ENCODE measurements around the gene ATP5MC3. TPM values are rescaled to one million over a fixed set of nuclear protein-coding genes. Genes with fewer than 3 reads are reported as not detected.

ATP5MC3 gene
- total RNA-seq, 1 experiment from 2014 or later, result 287 TPM

DNA sequence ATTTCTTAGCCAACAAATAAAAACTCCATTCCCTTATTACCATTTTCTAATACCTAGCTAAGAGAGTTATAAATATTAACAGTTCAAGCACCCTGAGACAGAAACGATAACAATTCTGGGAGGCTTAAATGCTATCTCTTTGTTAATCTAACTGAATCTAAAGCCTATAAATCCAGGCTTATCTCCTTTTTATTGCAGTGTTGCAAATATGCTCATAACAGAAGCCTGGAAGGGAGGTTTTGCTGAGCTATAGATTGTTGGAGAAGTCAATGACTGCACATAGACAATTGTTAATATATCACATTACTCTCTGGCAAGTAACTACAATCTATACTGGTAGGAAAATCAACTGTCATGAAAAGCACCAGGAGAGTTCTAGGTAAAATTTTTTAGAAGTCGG, 43.7 kb downstream of the ATP5MC3 start:
- ATAC-seq, result no peak
- Histone ChIP-seq H3K27ac (ENCODE audit: low read length) (no peak overlapping the region), H3K4me3 (ENCODE audit: low read depth in 2 of 2, low read length in 2 of 2) (no peak overlapping the region), H3K9me3 (ENCODE audit: control insufficient read depth, insufficient read depth, low read depth, low read length) (no peaks in the 10 kb centered on the region), H3K4me1 (ENCODE audit: control insufficient read depth, insufficient read depth, low read length) (peaks cover 4% of the 10 kb centered on the region; the same call in 1 of the 2 replicates), H3K36me3 (ENCODE audit: control insufficient read depth, insufficient read depth, low read length) (peaks cover 17% of the 10 kb centered on the region), H3K27me3 (ENCODE audit: control insufficient read depth, insufficient read depth, low read length) (no peaks in the 10 kb centered on the region)
- ChIA-PET POLR2A (interaction anchor here (0.6 kb wide), 1 partner anchor 723 kb away, joined by 3 read pairs; no protein-coding TSS in a partner anchor), CTCF (no interaction called here)
- intact Hi-C loops (cut with micrococcal nuclease; ENCODE audit: unreplicated experiment) (no loop called here), in situ Hi-C loops (cut with HindIII; ENCODE audit: low pct_unique_long_range_greater_than_20kb, low sequenced_read_pairs) (no loop called here)
- TF ChIP-seq, protein P1, sequence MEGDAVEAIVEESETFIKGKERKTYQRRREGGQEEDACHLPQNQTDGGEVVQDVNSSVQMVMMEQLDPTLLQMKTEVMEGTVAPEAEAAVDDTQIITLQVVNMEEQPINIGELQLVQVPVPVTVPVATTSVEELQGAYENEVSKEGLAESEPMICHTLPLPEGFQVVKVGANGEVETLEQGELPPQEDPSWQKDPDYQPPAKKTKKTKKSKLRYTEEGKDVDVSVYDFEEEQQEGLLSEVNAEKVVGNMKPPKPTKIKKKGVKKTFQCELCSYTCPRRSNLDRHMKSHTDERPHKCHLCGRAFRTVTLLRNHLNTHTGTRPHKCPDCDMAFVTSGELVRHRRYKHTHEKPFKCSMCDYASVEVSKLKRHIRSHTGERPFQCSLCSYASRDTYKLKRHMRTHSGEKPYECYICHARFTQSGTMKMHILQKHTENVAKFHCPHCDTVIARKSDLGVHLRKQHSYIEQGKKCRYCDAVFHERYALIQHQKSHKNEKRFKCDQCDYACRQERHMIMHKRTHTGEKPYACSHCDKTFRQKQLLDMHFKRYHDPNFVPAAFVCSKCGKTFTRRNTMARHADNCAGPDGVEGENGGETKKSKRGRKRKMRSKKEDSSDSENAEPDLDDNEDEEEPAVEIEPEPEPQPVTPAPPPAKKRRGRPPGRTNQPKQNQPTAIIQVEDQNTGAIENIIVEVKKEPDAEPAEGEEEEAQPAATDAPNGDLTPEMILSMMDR (IDR thresholded peaks at IDR 0.05), result no peak
- BruUV-seq (replicated peaks), result no TSS peak
- no peak for DNase-seq (ENCODE audit: low read depth, low spot score)

DNA sequence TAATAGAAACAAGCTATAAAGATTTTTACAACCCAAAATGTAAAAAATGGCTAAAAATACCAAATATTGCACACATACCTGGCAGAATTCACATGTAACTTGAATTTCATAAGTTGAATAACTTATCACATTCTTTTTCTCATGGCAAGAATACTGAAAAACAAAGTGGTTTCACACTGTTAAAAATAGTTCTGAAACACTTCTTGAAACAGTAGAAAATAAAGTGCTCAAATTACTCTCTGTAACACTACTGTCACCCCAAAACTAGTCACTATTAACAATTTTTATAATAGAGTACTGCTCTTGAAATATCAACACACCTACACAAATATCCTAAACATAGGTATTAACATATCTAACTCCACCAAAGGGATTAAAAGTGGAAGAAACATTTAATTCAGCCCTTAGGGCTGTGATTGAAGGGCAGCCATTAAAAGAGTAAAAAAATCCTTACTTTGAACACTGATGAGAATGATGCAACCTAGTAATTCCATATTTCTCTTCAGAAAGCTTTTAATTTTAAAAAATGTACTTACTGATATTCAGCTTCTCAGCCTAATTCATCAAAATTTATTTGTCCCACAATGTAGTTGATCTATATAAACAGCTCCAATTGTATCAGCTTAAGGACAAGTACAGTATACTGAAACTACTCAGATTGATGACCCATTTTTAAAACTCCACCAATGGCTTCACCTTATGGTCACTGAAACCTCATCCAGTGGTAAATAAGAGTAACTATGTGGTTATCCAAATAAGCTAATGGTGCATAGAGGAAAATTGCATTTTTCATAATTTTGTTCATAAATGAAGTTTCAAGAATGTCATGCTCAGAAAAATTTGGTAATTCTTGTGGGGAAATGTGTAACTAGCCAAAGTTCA, 44.9 kb downstream of the ATP5MC3 start:
- H3K36me3 ChIP-seq (ENCODE audit: control insufficient read depth, insufficient read depth, low read length), result peaks cover 17% of the 10 kb centered on the region
- intact Hi-C loops (cut with micrococcal nuclease; ENCODE audit: unreplicated experiment), result no loop called here
- H3K4me1 ChIP-seq (ENCODE audit: control insufficient read depth, insufficient read depth, low read length), result peaks cover 4% of the 10 kb centered on the region; the same call in 1 of the 2 replicates
- no TSS peak for BruUV-seq (replicated peaks)
- H3K27ac ChIP-seq (ENCODE audit: low read length), result no peak overlapping the region
- no peak overlapping the region for H3K4me3 ChIP-seq (ENCODE audit: low read depth in 2 of 2, low read length in 2 of 2)
- no peak for ATAC-seq
- POLR2A ChIA-PET, result no interaction called here
- in situ Hi-C loops (cut with HindIII; ENCODE audit: low pct_unique_long_range_greater_than_20kb, low sequenced_read_pairs), result no loop called here
- no peaks in the 10 kb centered on the region for H3K27me3 ChIP-seq (ENCODE audit: control insufficient read depth, insufficient read depth, low read length)
- no peaks in the 10 kb centered on the region for H3K9me3 ChIP-seq (ENCODE audit: control insufficient read depth, insufficient read depth, low read depth, low read length)
- TF ChIP-seq, protein P2, sequence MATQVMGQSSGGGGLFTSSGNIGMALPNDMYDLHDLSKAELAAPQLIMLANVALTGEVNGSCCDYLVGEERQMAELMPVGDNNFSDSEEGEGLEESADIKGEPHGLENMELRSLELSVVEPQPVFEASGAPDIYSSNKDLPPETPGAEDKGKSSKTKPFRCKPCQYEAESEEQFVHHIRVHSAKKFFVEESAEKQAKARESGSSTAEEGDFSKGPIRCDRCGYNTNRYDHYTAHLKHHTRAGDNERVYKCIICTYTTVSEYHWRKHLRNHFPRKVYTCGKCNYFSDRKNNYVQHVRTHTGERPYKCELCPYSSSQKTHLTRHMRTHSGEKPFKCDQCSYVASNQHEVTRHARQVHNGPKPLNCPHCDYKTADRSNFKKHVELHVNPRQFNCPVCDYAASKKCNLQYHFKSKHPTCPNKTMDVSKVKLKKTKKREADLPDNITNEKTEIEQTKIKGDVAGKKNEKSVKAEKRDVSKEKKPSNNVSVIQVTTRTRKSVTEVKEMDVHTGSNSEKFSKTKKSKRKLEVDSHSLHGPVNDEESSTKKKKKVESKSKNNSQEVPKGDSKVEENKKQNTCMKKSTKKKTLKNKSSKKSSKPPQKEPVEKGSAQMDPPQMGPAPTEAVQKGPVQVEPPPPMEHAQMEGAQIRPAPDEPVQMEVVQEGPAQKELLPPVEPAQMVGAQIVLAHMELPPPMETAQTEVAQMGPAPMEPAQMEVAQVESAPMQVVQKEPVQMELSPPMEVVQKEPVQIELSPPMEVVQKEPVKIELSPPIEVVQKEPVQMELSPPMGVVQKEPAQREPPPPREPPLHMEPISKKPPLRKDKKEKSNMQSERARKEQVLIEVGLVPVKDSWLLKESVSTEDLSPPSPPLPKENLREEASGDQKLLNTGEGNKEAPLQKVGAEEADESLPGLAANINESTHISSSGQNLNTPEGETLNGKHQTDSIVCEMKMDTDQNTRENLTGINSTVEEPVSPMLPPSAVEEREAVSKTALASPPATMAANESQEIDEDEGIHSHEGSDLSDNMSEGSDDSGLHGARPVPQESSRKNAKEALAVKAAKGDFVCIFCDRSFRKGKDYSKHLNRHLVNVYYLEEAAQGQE (IDR thresholded peaks at IDR 0.05; ENCODE audit: insufficient read depth in 1 of 2, low read depth in 2 of 2, low read length in 1 of 2), result no peak
- TF ChIP-seq TCF7L2 (IDR thresholded peaks at IDR 0.05; ENCODE audit: low read depth, low read length), result no peak
- no peak for TF ChIP-seq SIN3A (IDR thresholded peaks at IDR 0.05; ENCODE audit: borderline replicate concordance, insufficient read depth, low read depth, low read length)
- no peak for TF ChIP-seq POLR2AphosphoS5 (IDR thresholded peaks at IDR 0.05; ENCODE audit: low read depth, low read length)
- TF ChIP-seq, protein P1 (IDR thresholded peaks at IDR 0.05), result no peak
- no peak for DNase-seq (ENCODE audit: low read depth, low spot score)
- CTCF ChIA-PET, result no interaction called here
